ENCODE data around the gene PDSS2. TPM values are rescaled to one million over a fixed set of nuclear protein-coding genes. Genes with fewer than 3 reads are reported as not detected.

Gene PDSS2
- total RNA-seq, 1 donor from 2014 or later, result 14.9 TPM

GRCh38 chr6:107323133-107323785 is 136.1 kb downstream of the PDSS2 start:
- peaks cover 4% of the 10 kb centered on the region for H3K4me1 Mint-ChIP-seq
- no peak overlapping the region for H3K4me3 Mint-ChIP-seq
- no peaks in the 10 kb centered on the region for H3K9me3 Mint-ChIP-seq
- TF ChIP-seq CTCF (conservative IDR thresholded peaks at IDR 0.05), result no peak
- peaks cover 3% of the 10 kb centered on the region for H3K36me3 Mint-ChIP-seq (ENCODE audit: low read depth)
- no peak overlapping the region for H3K27ac Mint-ChIP-seq (ENCODE audit: unreplicated experiment)
- no peaks in the 10 kb centered on the region for H3K27me3 Mint-ChIP-seq (ENCODE audit: low read depth)
- no peak for DNase-seq (ENCODE audit: low read depth, low spot score)

GRCh38 chr6:107321793-107322192 is 137.6 kb downstream of the PDSS2 start:
- H3K9me3 Mint-ChIP-seq, result no peaks in the 10 kb centered on the region
- no peak overlapping the region for H3K4me3 Mint-ChIP-seq
- no peak for DNase-seq (ENCODE audit: low read depth, low spot score)
- H3K4me1 Mint-ChIP-seq, result peaks cover 10% of the 10 kb centered on the region
- no peaks in the 10 kb centered on the region for H3K27me3 Mint-ChIP-seq (ENCODE audit: low read depth)
- H3K36me3 Mint-ChIP-seq (ENCODE audit: low read depth), result peaks cover 3% of the 10 kb centered on the region
- no peak for TF ChIP-seq CTCF (conservative IDR thresholded peaks at IDR 0.05)
- H3K27ac Mint-ChIP-seq (ENCODE audit: unreplicated experiment), result peak overlapping the region; percentile 23

GRCh38 chr6:107319906-107320530 is 139.3 kb downstream of the PDSS2 start:
- Mint-ChIP-seq H3K27ac (ENCODE audit: unreplicated experiment) (no peak overlapping the region), H3K4me3 (no peak overlapping the region), H3K9me3 (no peaks in the 10 kb centered on the region), H3K36me3 (ENCODE audit: low read depth) (peaks cover 1% of the 10 kb centered on the region), H3K4me1 (peaks cover 10% of the 10 kb centered on the region), H3K27me3 (ENCODE audit: low read depth) (no peaks in the 10 kb centered on the region)
- DNase-seq (ENCODE audit: low read depth, low spot score), result no peak
- TF ChIP-seq CTCF (conservative IDR thresholded peaks at IDR 0.05), result no peak

- Mint-ChIP-seq H3K36me3 (ENCODE audit: low read depth) (no peaks in the 10 kb centered on the region), H3K4me3 (no peak overlapping the region), H3K9me3 (no peaks in the 10 kb centered on the region), H3K27ac (ENCODE audit: unreplicated experiment) (peak overlapping the region; percentile 35), H3K4me1 (peaks cover 15% of the 10 kb centered on the region), H3K27me3 (ENCODE audit: low read depth) (no peaks in the 10 kb centered on the region)
- TF ChIP-seq CTCF (conservative IDR thresholded peaks at IDR 0.05), result peak; percentile 69
- peak; percentile 23 for DNase-seq (ENCODE audit: low read depth, low spot score)
Measured at GRCh38 chr6:107318100-107318736, 141.1 kb downstream of the PDSS2 start.

- H3K27me3 Mint-ChIP-seq (ENCODE audit: low read depth), result no peaks in the 10 kb centered on the region
- H3K27ac Mint-ChIP-seq (ENCODE audit: unreplicated experiment), result no peak overlapping the region
- H3K4me1 Mint-ChIP-seq, result peaks cover 20% of the 10 kb centered on the region
- H3K4me3 Mint-ChIP-seq, result no peak overlapping the region
- H3K9me3 Mint-ChIP-seq, result peaks cover 5% of the 10 kb centered on the region
- no peak for TF ChIP-seq CTCF (conservative IDR thresholded peaks at IDR 0.05)
- H3K36me3 Mint-ChIP-seq (ENCODE audit: low read depth), result peaks cover 3% of the 10 kb centered on the region
- no peak for DNase-seq (ENCODE audit: low read depth, low spot score)
Measured at GRCh38 chr6:107315114-107315513, 144.2 kb downstream of the PDSS2 start.

Data from neural crest cell (in vitro differentiated cells).